ENCODE results near the gene FH.

FH gene

DNA sequence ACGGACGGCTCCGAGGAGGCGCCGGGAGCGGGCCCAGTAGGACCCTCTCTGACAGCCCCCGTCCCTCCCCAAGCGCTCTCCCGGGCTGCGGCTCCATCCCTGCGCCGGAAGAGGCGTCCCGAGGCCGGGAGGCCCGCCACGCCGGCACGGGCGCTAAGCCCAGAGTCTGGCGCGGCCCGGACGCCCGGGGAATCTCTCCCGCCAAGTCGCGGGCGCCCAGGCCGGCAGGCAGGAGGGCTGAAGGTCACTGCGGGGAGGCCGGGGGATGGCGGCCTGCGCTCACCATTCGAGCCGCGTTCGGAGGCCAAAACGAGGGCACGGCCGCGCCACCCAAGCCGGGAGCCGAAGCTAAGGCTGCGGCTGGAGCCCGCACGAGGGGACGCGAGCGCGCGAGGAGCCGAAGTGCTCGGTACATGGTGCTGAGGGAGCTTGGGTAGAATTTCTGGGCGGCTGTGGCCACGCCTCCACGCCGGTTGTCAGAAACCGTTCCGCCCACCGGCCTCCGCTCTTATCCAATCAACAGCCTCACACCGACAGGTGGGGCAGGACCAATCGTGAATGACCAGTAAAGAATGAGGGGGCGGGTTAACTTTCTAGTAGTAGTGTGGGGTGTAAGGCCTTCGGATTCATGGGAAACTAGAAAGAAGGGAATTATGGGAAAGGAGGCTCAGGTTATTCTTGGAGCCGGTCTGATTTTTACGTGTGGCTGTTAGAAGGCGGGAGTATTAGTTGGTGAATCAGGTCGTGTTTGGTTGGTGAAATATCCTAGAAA lies at the start of gene FH:
Gene FH (minus strand): TSS at position 448 of the 772 bp plus-strand sequence. CDS start 33 bp downstream, at position 415.
- peak; percentile 100 for DNase-seq (ENCODE audit: low spot score)

DNA sequence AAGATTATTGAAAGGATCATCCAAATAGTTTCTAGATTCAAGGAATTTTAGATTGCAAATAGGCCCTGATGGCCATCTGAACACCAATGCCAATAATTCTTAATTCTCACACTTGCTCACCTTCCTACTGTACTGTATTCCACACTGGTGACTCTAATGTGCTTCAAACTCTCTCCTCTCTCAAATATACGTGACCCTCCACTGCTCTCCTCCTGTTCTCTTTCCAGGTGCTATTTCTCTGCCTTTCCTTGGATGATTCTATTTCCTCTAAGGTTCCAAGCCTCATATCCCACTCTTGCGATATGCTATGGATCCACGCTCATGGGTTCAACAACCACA lies 41.3 kb upstream of the FH start:
- no peak for DNase-seq (ENCODE audit: low spot score)

DNA sequence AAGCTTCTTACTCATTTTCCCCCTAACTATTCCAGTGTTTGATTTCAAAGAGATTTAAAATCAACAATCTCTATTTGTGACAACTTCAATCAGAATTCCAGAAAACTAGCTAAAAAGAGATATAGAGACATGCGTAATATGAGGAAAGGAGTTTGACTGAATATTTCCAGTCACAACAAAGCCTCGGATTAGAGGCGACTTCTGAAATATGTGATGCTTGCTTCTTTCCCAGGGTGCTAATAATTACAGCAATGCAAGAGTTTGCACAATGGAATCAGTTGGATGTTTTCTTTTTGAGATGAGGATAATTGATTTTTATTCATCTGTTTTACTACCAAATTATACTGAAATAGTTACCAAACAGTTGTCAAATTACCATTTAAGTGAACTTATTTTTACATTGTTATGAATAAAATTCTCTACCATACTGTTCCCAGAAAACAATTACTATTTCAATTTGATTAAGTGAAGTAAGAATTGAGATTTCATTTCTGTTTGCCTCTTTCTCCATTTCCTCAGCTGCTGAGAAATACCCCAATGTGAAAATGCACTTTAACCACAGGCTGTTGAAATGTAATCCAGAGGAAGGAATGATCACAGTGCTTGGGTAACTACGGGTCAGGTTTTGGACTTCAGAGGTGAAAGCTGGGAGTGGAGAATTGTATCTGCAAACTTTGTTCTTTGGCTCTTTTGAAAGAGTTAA lies 40.7 kb upstream of the FH start:
- no peak for DNase-seq (ENCODE audit: low spot score)

DNA sequence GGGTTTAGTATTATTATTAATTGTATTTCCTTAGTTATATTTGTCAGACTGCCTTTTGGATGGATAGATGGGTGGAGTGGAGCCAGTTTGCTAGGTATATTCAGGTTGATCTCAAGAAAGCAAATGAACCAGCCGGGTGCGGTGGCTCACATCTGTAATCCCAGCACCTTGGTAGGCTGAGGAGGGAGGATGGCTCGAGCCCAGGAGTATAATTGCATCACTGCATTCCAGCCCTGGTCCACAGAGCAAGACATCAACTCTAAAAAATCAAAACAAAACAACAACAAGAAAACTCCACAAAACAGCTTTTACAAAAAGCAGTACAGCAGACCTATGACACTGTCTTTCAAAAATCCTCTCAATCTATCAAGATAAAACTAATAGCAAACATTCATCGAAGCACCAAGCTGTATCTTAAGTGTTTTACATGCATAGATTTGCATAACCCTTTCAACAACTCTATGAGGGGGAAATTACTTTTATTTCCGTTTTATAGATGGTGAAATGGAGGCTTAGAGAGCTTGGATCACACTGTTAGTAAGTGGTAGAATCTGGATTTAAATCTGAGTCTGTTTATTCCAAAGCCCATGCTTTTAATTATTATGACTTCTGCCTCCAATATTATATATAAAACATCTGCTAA lies 38.1 kb upstream of the FH start:
- no peak for DNase-seq (ENCODE audit: low spot score)

DNA sequence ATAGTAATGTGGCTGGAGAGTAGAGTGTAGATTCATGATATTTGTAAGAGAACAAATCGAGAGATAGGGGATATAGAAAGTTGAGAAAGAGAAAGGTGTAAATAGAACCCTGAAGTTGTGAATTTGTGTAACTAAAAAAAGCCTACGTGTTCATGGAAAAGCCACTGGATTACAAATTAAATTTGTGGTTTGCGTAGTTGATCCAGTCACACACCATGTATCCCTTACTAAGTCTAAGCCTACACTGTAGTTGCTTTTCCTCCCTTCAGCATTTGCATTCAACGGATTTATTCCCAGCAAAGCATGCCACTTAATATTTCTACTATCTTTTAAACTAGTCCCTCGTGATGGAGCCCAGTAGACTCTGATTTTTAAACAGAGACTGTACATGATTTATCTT lies 37.5 kb upstream of the FH start:
- no peak for DNase-seq (ENCODE audit: low spot score)

DNA sequence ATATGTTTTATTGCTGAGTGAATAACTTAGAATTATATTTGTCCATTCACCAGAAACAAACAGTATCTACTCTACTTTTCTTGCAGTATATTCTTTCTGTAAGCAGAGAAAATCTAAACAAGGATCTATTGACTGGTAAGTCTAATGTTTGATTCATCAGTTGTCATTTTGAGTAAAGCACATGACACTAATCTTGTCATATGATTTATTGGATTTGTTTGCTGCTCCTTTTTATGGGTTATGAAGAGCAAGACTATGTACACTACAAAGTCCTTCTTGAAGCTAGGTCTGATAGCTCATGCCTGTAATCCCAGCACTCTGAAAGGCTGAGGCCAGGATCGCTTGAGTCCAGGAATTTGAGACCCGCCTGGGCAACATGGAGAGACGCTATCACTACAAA lies 36.0 kb upstream of the FH start:
- DNase-seq (ENCODE audit: low spot score), result no peak

DNA sequence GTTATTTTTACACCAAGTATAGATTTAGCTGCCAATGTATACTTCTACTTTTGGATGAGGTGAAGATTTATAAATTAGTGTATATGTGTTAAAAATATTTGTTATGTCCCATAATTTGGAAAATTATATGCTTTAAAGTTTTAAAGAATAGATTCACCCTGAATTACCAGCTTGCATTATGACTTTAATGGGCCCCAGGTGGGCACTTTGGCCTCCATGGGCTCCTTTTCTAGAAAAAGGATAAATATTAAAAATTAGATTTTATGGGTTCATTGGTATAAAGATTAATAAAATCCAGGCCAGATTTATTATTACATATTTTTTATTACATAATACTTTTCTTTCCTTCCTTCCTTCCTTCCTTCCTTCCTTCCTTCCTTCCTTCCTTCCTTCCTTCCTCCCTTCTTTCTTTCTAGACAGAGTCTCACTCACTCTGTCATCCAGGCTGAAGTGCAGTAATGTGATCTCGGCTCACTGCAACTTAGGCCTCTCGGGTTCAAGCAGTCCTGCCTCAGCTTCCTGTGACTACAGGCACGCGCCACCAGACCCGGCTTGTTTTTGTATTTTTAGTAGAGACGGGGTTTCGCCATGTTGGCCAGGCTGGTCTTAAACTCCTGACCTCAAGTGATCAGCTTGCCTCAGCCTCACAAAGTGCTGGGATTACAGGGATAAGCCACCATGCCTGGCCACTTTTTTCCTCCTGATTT lies 34.5 kb upstream of the FH start:
- DNase-seq (ENCODE audit: low spot score), result no peak

DNA sequence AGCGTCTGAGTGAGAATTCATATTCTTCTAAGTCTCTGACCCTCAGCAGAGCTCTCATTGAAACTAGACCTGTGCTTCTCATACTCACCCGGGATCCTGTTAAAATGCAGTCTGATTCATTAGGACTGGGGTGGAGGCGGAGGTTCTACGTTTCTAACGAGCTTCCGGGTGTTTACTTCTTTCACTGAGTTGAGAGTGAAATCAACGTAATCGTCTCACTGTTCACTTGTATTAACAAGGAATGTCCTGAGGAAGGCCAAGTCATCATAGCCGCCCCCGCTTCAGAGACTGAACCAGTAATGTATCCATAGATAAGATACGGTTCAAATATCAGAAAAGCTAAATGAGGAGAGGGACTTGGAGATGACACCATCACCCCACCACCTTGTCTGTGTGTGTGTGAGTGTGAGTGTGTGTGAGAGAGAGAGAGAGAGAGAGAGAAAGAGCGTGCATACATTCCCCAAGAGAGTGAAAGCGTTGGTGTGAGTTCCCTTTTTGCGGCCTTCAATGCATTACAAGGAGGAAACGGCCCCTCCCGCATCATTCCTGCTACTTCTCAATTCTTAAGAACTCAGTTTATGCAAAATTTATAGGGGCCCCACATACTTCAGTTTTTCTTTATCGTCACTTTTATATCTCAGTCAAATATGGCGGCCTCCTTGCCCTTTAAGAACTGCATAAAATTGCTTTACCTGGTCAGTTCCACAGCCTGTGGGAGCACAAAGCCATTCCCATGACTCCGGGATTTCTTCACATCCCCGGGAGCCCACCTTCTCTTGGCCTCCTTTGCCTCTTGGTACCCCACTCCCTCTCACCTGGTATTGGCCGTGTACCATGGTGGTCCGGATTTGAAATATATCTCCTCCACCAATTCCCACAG lies 32.4 kb upstream of the FH start:
- no peak for DNase-seq (ENCODE audit: low spot score)

DNA sequence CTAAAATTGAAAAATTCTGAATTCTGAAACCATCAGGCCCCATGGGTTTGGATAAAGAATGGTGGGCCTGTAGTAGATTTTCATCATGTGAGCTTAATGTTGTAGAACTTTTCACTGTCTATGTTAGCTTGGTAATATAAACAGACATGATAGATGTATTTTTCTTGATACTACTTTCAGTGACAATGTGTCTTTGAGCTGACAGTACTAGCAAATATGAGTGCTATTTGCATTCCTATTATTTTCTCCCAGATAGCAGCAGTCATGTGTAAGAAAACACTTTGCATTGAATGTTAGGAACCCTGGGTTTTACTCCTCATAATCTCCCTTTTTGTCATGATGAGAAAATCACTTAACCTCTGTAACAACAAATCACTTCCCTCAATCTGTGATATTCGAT lies 30.8 kb upstream of the FH start:
- DNase-seq (ENCODE audit: low spot score), result no peak

DNA sequence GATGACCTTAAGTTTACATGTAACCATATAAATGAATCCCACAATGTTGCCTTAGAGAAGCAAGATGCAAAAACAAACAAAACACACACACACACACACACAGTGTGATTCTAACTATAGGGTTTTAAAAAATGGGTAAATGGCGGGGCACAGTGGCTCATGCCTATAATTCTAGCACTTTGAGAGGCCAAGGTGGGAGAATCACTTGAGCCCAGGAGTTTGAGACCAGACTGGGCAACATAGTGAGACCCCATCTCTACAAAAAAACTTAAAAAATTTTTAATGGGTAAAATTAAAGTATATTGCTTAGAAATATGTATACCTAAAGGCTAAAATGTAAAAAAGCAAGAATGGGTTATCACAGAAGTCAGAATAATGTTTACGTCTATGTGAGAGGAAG lies 28.5 kb upstream of the FH start:
- DNase-seq (ENCODE audit: low spot score), result no peak

DNA sequence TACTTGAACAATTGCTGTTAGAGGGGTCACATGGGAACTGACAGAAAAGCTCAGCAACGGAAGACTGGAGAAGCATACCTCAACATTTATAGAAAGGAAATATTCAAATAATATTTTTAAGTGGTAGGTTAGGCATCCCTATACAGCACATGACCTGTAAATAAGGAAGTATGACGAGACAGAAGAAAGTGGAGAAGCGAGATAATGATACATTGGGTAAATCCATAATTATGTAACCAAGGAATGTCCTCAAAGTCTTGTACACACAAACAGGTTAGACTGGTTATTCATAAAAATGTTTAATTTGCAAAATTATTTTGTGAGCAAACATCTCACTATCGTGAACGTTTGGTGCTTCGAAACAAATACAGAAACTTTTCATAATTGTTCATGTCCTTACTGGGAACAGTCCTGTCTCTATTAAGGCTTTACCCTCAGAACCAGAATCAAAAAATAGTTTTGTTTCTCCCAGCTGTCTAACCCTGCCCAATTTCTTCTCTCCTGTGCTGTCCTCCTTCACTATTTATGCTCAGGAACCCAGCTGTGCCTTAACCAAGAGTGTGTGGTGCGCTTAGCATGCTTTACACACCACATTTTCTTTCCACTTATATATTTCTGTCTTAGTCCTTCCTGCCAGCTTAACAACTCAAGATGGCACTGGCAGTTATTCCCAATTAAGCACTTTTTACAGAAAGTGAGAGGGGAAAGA lies 22.8 kb upstream of the FH start:
- no peak for DNase-seq (ENCODE audit: low spot score)

DNA sequence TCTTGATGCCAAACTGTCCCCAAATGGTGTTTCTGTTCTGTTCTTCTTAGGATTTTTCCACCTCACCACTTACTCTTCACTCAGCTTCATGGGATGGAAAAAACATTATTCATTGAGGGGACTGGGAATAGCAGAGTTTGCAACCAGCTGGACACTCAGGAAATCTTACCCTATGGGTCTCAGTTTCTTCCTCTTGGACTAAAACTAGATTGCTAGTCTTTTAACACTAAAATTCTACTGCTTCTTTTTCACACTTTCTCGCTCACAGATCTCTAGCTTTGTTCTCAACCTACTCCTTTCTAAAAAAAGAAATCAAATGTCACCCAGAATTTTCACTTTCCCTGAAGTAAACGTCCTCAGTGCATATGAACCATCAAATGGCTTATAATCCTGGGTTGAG lies 17.4 kb upstream of the FH start:
- no peak for DNase-seq (ENCODE audit: low spot score)

DNA sequence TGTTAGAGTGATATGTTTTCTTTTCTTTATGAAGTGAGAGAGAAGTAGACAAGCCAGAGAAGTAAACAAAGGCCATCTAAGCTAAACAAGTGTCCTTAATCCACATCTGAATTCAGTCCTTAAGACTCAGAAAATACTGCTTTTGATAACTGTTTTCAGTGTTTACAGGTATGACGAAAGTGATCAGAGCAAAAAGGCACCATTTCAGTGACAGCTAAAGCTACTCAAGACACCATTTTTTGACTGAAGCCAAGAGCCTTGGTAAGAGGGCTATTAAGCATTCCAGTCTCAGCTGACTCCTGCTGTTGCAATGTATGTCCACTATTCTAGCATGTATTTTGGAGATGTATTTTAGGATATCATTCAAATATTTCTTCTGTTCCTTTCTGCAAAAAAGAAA lies 16.7 kb upstream of the FH start:
- DNase-seq (ENCODE audit: low spot score), result no peak

DNA sequence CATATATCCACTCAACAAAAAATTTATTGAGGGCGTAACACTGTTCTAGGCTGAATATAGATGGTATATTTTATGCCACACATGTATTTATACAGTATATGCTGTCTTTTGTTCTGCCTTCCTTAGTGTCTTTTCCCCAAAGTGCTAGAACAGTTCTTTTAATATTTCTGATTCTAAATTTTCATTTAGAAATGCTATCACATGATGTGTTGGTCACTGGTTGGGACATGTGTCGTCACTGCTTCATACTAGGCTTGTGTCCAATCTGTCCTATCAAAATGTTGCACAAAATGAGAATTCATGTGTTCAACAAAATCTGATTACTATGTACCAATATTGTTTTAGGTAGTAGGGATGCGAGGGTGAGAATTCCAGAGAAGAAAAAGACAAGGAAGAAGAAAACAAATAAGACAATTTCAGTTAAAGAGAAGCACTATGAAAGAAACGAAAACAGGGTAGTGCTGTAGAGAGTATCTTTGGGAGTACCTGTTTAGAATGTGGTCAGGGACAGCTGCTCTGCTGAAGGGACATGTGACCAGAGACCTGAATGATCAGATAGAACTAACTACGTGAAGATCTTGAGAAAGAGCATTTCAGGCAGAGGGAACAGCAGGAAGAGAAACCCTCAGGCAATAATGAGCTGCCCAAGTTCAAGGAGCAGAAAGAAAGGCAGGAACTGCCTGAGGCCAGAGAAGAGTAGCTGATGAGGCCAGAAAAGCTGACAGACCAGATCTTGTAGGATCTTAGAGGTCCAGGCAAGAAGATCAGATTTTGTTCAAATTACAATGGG lies 14.0 kb upstream of the FH start:
- DNase-seq (ENCODE audit: low spot score), result no peak

DNA sequence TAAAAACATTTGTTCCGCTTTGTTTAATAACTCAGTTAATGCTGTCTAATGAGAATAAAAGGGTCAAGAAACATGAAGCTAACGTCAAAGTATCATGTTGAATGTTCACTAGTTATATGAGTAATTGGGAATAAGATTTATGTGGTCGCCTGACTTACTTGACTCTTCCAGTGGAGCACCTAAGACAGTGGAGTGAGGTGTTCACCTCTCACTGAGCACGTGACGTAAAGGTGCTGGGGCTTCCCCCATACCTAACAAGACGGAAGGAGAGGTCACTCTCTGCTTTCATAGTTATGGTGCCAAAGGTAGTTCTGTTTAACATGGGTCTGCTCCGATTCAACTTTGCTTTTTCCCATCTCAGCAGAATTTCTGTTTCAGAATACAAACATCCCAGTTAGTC lies 13.3 kb upstream of the FH start:
- DNase-seq (ENCODE audit: low spot score), result no peak

DNA sequence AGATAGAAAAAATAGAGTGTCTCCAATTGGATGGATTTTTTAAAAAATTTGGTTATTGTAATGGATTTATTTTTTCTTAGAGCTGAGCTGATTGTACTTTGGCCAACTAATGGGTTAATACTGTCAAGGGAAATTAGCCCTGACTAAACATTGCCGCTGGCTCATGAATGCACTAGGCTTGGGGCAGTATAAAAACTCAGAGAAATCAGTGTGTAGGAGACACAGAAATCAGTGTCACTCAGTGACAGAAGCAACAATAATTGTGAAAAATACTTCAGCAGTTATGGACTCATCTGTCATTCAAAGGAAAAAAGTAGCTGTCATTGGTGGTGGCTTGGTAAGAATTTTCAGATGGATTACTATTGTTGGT lies 12.6 kb upstream of the FH start, which contains the start of gene KMO:
Gene KMO (plus strand): TSS at position 217 of the 370 bp plus-strand sequence. CDS start 67 bp downstream, at position 284.
- no peak for DNase-seq (ENCODE audit: low spot score)

DNA sequence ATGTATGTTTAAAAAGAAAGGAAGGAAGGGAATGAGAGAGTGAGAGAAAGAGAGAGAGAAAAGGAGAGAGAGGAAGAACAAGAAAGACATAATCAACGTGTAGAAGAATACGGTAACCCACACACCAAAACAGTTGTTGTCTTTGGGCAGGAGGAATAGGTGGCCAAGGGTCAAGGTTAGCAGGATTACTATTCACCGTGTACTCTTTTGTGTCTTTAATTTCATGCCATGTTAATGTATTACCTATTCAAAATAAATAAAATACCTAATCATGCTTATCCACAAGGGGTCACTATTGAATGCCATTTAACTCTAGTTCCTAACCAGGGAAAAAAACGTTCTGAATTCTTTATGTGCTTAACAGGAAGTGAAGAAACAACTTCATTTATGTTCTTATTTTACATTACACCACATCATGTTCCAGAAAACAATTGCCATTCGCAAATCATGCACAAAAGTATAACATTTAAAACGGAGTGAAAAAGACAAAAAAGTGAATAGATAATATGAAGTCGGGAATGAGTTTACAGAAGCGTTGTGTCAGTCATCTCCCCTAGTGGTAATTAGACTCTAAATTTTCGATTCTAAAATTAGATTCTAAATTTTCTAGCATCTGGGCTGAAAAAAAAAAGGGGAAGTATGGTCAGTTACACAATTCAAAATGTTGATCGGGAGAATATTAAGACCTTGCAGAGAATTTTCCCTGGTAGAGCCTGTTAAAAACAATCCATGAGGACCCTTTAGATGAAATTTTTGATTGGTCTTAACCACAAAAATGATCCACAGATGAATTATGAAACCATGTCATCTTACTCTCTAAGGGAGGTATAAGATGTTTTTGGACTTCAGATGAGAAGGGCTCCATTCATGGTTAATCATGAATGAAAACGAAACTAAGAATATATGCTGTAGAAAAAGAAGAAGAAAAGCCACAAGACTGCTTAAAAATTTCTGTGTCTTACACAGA lies 11.9 kb upstream of the FH start:
- DNase-seq (ENCODE audit: low spot score), result peak; percentile 68

DNA sequence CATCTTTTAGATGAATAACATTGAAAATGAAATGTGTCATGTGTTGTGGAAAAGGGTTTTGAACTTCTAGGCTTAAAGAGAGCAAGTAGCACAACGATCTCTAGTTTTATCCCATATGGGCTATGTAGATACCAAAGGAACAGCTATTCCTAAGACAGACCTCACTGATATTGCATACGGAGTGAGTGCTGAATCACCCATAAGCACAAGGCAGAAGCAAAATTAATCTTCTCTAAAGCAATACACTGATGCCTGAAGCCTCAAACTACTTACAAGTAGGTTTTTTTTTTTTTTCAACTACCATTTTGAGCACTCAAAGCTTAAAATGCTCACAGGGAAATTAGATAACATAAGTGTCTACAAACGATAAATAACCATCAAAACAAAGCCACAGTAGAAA lies 7.6 kb upstream of the FH start:
- no peak for DNase-seq (ENCODE audit: low spot score)

DNA sequence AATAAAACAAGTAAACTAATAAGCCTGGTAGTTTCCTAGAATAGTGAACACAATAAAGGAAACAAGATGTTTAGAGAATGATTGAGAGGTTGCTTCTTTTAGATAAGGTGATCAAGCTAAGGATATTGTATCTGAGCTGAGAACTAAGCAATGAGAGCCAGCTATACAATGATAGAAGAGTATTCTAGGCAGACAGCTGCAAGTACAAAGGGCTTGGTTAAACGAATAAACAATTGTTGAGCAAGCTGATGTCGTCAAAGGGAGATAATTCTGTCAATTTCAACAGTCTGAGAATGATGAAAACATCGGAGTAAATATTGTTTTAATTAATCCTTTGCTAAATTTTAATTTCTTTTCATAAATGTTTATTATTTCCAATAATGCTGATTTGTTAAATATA lies 5.5 kb upstream of the FH start:
- no peak for DNase-seq (ENCODE audit: low spot score)

Measured in cerebellar cortex (tissue), 1 donor.